Smooth muscle cell (in vitro differentiated cells): ENCODE results near the gene GPATCH8. TPM values are rescaled to one million over a fixed set of nuclear protein-coding genes. Genes with fewer than 3 reads are reported as not detected.
"Not testable (repeated sequence)": the region's sequence is repeated elsewhere in the genome, so short reads cannot be mapped to it uniquely, and the experiment has no call there.

Experiments used
- DNase-seq: peaks from one replicate; lab custom pipeline; 2025; ENCODE audit not compliant: unreplicated experiment; lab: John Stamatoyannopoulos, UW
- H2AFZ ChIP-seq: fragments of 200-600 bp; sonication (generic); 2 replicates; pipeline ENCODE4 v1.6.0; 2016; ENCODE audit warnings: antibody characterized with exemption, low read depth, mild to moderate bottlenecking
- H3F3A ChIP-seq: fragments of 200-600 bp; sonication (generic); 2 replicates; pipeline ENCODE4 v1.6.0; 2017; ENCODE audit warnings: antibody characterized with exemption, low read depth
- H3K27ac ChIP-seq: fragments of 200-600 bp; sonication (generic); 2 replicates; pipeline ENCODE4 v1.5.1; 2016; ENCODE audit warnings: low read depth, mild to moderate bottlenecking
- H3K27me3 ChIP-seq: fragments of 200-600 bp; sonication (generic); 2 replicates; pipeline ENCODE4 v1.6.1; 2016; ENCODE audit warnings: low read depth, mild to moderate bottlenecking
- H3K36me3 ChIP-seq: fragments of 200-600 bp; sonication (generic); 2 replicates; pipeline ENCODE4 v1.5.1; 2016; ENCODE audit warnings: low read depth
- H3K4me1 ChIP-seq: fragments of 200-600 bp; sonication (generic); 2 replicates; pipeline ENCODE4 v1.5.1; 2016; ENCODE audit warnings: low read depth
- H3K4me2 ChIP-seq: fragments of 200-600 bp; sonication (generic); 2 replicates; pipeline ENCODE4 v1.6.0; 2016; ENCODE audit warnings: mild to moderate bottlenecking
- H3K4me3 ChIP-seq: fragments of 200-600 bp; sonication (generic); 2 replicates; pipeline ENCODE4 v1.5.1; 2016; ENCODE audit warnings: mild to moderate bottlenecking
- H3K79me2 ChIP-seq: fragments of 200-600 bp; sonication (generic); 2 replicates; pipeline ENCODE4 v1.6.0; 2016; ENCODE audit warnings: low read depth, mild to moderate bottlenecking
- H3K9ac ChIP-seq: fragments of 200-600 bp; sonication (generic); 2 replicates; pipeline ENCODE4 v1.6.0; 2016; ENCODE audit warnings: low read depth
- H3K9me3 ChIP-seq: fragments of 200-600 bp; sonication (generic); replicated peaks from 2 replicates; pipeline ENCODE4 v1.5.1; 2016; ENCODE audit warnings: low read depth
- H4K20me1 ChIP-seq: fragments of 200-600 bp; sonication (generic); 2 replicates; pipeline ENCODE4 v1.6.0; 2016; ENCODE audit warnings: low read depth
- WGBS: methylation state at CpG from one replicate; pipeline ENCODE4 v1.1.7; 2016; ENCODE audit warnings: low lambda C conversion rate; 5-methylcytosine and 5-hydroxymethylcytosine counted together
- polyA plus RNA-seq: library from polyadenylated mRNA; unstranded; fragments of >200 nt; fragmentation: Nextera tagmentation; extraction: Ambion mirVana; gene quantifications from 2 replicates; pipeline ENCODE4 v1.2.1, GENCODE V29; 2016
- total RNA-seq: library from RNA; depleted of rRNA; stranded (reverse); fragments of >200 nt; gene quantifications from 2 replicates; pipeline ENCODE4 v1.2.3, GENCODE V29; 2014
- TF ChIP-seq, protein P1 (sequence below): fragments of 200-600 bp; sonication (generic); IDR thresholded peaks from 2 replicates; pipeline ENCODE4 v1.5.1; 2017; ENCODE audit warnings: borderline replicate concordance, mild to moderate bottlenecking, antibody characterized with exemption; ENCODE audit not compliant: insufficient read depth, poor library complexity, severe bottlenecking

GPATCH8 gene
- total and polyA plus RNA-seq, 2 experiments from 2014 or later = 17.6 to 25.0 TPM

DNA sequence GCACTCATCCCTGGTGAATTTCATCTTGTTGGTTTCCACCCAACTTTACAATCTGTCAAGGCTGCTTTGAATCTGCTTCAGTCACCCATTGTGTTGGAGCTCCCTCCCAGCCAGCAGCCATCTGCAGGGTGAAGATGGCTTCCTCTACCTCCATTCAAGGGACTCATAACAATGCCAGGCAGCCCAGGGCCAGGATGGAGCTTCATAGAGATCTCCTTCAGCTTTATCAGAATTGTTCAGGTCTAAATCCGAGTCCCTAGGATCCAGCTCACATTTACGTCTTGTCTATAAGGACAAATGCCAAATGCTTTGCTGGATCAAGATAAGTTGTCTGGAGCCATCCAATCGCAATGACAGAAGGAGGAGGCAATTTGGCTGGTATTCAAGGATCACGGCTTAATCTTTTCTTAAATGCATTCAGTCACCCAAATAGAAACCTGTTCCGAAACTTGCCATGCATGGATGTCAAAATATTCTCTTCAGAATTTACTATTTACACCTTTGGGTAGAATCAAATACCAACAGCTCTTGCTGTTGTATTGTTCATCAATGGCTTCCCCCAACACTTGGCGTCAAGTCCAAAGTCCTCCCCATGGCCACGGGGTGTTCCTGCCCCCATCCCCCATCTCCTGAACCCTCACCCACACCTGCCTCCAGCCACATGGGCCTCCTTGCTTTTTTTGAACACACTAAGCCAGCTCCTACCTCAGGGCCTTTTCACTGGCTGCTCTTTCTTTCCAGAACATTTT lies 135.8 kb downstream of the GPATCH8 start:
- Histone ChIP-seq H3K79me2 (peaks cover 11% of the 10 kb centered on the region), H3K9me3 (no peaks in the 10 kb centered on the region), H3K27me3 (peaks cover 7% of the 10 kb centered on the region), H3K27ac (no peak overlapping the region), H3K4me3 (no peak overlapping the region), H4K20me1 (peaks cover 4% of the 10 kb centered on the region), H3K36me3 (no peaks in the 10 kb centered on the region), H3F3A (no peaks in the 10 kb centered on the region), H3K4me2 (no peak overlapping the region), H2AFZ (no peak overlapping the region), H3K9ac (no peak overlapping the region), H3K4me1 (peaks cover 2% of the 10 kb centered on the region)
- no peak for DNase-seq
- WGBS = 85% methylated on average over 7 of the region's 7 CpGs
- TF ChIP-seq, protein P1, sequence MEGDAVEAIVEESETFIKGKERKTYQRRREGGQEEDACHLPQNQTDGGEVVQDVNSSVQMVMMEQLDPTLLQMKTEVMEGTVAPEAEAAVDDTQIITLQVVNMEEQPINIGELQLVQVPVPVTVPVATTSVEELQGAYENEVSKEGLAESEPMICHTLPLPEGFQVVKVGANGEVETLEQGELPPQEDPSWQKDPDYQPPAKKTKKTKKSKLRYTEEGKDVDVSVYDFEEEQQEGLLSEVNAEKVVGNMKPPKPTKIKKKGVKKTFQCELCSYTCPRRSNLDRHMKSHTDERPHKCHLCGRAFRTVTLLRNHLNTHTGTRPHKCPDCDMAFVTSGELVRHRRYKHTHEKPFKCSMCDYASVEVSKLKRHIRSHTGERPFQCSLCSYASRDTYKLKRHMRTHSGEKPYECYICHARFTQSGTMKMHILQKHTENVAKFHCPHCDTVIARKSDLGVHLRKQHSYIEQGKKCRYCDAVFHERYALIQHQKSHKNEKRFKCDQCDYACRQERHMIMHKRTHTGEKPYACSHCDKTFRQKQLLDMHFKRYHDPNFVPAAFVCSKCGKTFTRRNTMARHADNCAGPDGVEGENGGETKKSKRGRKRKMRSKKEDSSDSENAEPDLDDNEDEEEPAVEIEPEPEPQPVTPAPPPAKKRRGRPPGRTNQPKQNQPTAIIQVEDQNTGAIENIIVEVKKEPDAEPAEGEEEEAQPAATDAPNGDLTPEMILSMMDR = no peak

DNA sequence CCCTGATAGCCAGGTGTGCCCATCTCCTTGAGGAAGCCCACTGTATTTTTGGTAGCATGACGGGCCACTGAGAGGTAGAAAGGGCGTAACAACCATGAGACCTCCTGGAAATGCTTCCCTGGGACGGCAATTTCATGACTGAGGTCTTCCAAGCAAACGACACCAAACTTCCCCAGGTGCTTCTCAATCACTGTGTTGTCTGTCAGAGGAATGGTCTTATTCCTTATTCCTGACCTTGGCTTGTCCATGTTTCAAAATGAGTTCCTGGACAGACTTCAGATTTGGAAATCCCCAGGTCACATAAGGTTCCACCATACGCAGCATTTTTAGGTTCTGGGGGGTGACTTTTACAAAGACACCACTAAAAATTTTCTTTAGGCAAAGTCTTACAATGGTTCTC lies 138.2 kb downstream of the GPATCH8 start:
- Histone ChIP-seq H3K79me2 (peaks cover 12% of the 10 kb centered on the region), H4K20me1 (peaks cover 28% of the 10 kb centered on the region), H3K4me1 (peaks cover 24% of the 10 kb centered on the region)
- not testable (repeated sequence) for H3F3A ChIP-seq, H3K27me3 ChIP-seq, DNase-seq, H3K9me3 ChIP-seq, H2AFZ ChIP-seq, H3K9ac ChIP-seq, H3K36me3 ChIP-seq, H3K27ac ChIP-seq, H3K4me2 ChIP-seq, H3K4me3 ChIP-seq
- WGBS = 93% methylated on average over 5 of the region's 5 CpGs

DNA sequence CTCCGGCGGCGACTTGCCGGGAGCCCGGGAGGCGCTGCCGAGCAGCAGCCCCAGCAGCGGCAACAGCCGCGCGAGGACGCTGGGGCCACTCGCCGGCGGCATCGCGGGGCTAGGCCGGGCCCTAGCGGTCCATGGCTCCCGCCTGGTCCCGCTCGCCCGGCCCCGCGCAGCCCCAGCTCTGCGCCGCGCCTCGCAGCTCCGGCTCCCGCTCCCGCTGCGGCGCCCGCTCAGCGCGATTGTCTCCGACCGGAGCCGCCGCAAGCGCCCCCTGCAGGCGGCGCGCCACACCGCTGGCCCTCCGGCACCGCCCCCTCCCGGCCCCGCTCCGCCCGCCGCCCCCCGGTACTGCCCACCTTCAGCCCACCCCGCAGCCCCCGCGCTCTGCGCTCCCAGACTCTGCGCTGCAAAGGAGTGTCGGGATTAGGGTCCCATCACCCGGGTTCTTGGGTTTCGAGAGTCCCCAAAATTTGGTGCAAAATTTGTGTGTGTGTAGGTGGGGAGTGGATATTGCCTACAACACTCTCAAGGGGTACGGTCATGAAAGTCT lies 139.5 kb downstream of the GPATCH8 start, which contains the start of gene FAM171A2:
Gene FAM171A2, minus strand, starts transcription at position 241 of the 547 bp plus-strand sequence. Its CDS starts 139 bp downstream, at position 102.
- peak; percentile 29 for DNase-seq
- TF ChIP-seq, protein P1 = peak; percentile 68

DNA sequence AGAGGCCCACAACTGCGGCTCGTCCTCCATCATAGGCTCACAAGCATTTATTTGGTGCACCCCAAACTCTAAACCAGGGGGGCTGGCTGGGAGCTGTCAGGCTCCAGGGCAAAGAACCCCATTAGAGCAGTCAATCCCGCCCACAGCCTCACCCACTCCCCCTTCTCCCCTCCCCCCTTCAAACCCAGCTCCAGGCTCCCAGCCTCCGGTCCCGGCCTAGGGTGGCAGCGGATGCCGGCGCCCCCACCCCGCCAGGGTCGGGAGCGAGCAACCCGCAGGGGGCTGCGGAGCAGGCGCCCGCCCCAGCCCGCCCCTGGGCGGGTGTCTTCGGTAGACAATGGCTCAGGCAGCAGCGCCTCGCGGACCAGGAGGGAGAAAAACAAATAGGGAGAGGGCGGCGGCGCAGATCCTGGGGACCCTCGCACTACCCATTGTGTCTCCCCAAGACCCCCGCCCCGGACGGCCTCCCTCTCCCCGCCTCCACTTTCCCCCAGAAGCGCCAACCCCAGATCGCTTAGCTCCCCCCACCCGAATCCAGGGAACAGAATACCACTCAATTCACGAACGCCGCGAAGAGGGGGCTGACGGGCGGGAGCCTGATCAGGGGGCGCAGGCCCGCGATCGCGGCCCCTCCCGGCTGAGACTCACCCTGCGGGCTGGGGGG lies 140.1 kb downstream of the GPATCH8 start:
- TF ChIP-seq, protein P1 = no peak
- H3K79me2 ChIP-seq = peaks cover 12% of the 10 kb centered on the region
- H3F3A ChIP-seq = peaks cover 5% of the 10 kb centered on the region
- no peaks in the 10 kb centered on the region for H3K36me3 ChIP-seq
- 3% methylated on average over 18 of the region's 45 CpGs for WGBS
- H4K20me1 ChIP-seq = peaks cover 46% of the 10 kb centered on the region
- peaks cover 25% of the 10 kb centered on the region for H3K4me1 ChIP-seq
- H2AFZ ChIP-seq = peak overlapping the region; percentile 93
- peaks cover 7% of the 10 kb centered on the region for H3K27me3 ChIP-seq
- peak overlapping the region; percentile 74 for H3K9ac ChIP-seq
- H3K27ac ChIP-seq = no peak overlapping the region
- H3K4me3 ChIP-seq = peak overlapping the region; percentile 99
- DNase-seq = no peak
- peak overlapping the region; percentile 94 for H3K4me2 ChIP-seq
- H3K9me3 ChIP-seq = no peaks in the 10 kb centered on the region

More for the DNA sequence above, 139.5 kb downstream of the GPATCH8 start, which contains the start of gene FAM171A2:
- H3K4me2 ChIP-seq = peak within 1 kb of the TSS; percentile 94
- peak within 1 kb of the TSS; percentile 99 for H3K4me3 ChIP-seq
- H3K27me3 ChIP-seq = peaks cover 7% of the 10 kb centered on the region
- 1% methylated on average over 38 of the region's 63 CpGs for WGBS
- no peaks in the 10 kb centered on the region for H3K9me3 ChIP-seq
- peaks cover 12% of the 10 kb centered on the region for H3K79me2 ChIP-seq
- H3F3A ChIP-seq = peaks cover 5% of the 10 kb centered on the region
- H3K4me1 ChIP-seq = peaks cover 25% of the 10 kb centered on the region
- H3K36me3 ChIP-seq = no peaks in the 10 kb centered on the region
- peak within 1 kb of the TSS; percentile 93 for H2AFZ ChIP-seq
- H4K20me1 ChIP-seq = peaks cover 41% of the 10 kb centered on the region
- H3K9ac ChIP-seq = peak within 1 kb of the TSS; percentile 74
- no peak within 1 kb of the TSS for H3K27ac ChIP-seq
